Activated naive CD8-positive, alpha-beta T cell (primary cell): ENCODE measurements around the gene RPLP1.
A peak's percentile ranks its signal among the peaks of the same experiment; 100 is the strongest.

ENCODE experiments used
- H3K27ac Mint-ChIP-seq: one replicate; pipeline ENCODE4 v1.8.0; 2021; ENCODE audit warnings: mixed read lengths
- H3K27me3 Mint-ChIP-seq: one replicate; pipeline ENCODE4 v1.8.0; 2021; ENCODE audit warnings: mixed read lengths
- H3K36me3 Mint-ChIP-seq: one replicate; pipeline ENCODE4 v1.8.0; 2021; ENCODE audit warnings: mixed read lengths
- H3K4me1 Mint-ChIP-seq: one replicate; pipeline ENCODE4 v1.8.0; 2021; ENCODE audit warnings: low read depth, mixed read lengths
- H3K4me3 Mint-ChIP-seq: one replicate; pipeline ENCODE4 v1.8.0; 2021; ENCODE audit warnings: mild to moderate bottlenecking, mixed read lengths
- H3K9me3 Mint-ChIP-seq: one replicate; pipeline ENCODE4 v1.8.0; 2021; ENCODE audit warnings: low read depth, mixed read lengths

RPLP1 gene

GRCh38 chr15:69452692-69453521 lies at the start of gene RPLP1:
Gene RPLP1, plus strand, starts transcription at chr15:69452818. Its CDS starts 131 bp downstream, at chr15:69452949.
- Mint-ChIP-seq H3K36me3 (peaks cover 29% of the 10 kb centered on the region), H3K27me3 (no peaks in the 10 kb centered on the region), H3K27ac (peak within 1 kb of the TSS; percentile 99), H3K4me3 (peak within 1 kb of the TSS; percentile 99), H3K4me1 (peaks cover 34% of the 10 kb centered on the region), H3K9me3 (no peaks in the 10 kb centered on the region)

- Mint-ChIP-seq H3K36me3 (no peaks in the 10 kb centered on the region), H3K4me3 (no peak overlapping the region), H3K27ac (no peak overlapping the region)
These were observed 49.0 kb upstream of the RPLP1 start for GRCh38 chr15:69403594-69403993.

GRCh38 chr15:69405110-69405509 lies 47.5 kb upstream of the RPLP1 start:
- Mint-ChIP-seq H3K9me3 (no peaks in the 10 kb centered on the region), H3K36me3 (no peaks in the 10 kb centered on the region), H3K4me1 (peaks cover 5% of the 10 kb centered on the region), H3K27ac (no peak overlapping the region), H3K4me3 (no peak overlapping the region), H3K27me3 (peaks cover 8% of the 10 kb centered on the region)

More at GRCh38 chr15:69403594-69403993, 49.0 kb upstream of the RPLP1 start:
- no peaks in the 10 kb centered on the region for H3K9me3 Mint-ChIP-seq
- peaks cover 6% of the 10 kb centered on the region for H3K4me1 Mint-ChIP-seq
- peaks cover 6% of the 10 kb centered on the region for H3K27me3 Mint-ChIP-seq

GRCh38 chr15:69407719-69408400 lies 44.8 kb upstream of the RPLP1 start:
- Mint-ChIP-seq H3K36me3 (no peaks in the 10 kb centered on the region), H3K4me1 (no peaks in the 10 kb centered on the region), H3K27me3 (peaks cover 8% of the 10 kb centered on the region), H3K27ac (no peak overlapping the region), H3K4me3 (no peak overlapping the region), H3K9me3 (no peaks in the 10 kb centered on the region)

GRCh38 chr15:69408841-69409240 lies 43.8 kb upstream of the RPLP1 start:
- H3K27ac Mint-ChIP-seq, result no peak overlapping the region
- no peaks in the 10 kb centered on the region for H3K9me3 Mint-ChIP-seq
- H3K36me3 Mint-ChIP-seq, result no peaks in the 10 kb centered on the region
- peaks cover 5% of the 10 kb centered on the region for H3K4me1 Mint-ChIP-seq
- peaks cover 8% of the 10 kb centered on the region for H3K27me3 Mint-ChIP-seq
- H3K4me3 Mint-ChIP-seq, result no peak overlapping the region

GRCh38 chr15:69410248-69410874 lies 42.3 kb upstream of the RPLP1 start:
- H3K4me3 Mint-ChIP-seq, result no peak overlapping the region
- H3K36me3 Mint-ChIP-seq, result no peaks in the 10 kb centered on the region
- peaks cover 9% of the 10 kb centered on the region for H3K27me3 Mint-ChIP-seq
- peaks cover 13% of the 10 kb centered on the region for H3K4me1 Mint-ChIP-seq
- no peak overlapping the region for H3K27ac Mint-ChIP-seq
- no peaks in the 10 kb centered on the region for H3K9me3 Mint-ChIP-seq

- no peaks in the 10 kb centered on the region for H3K36me3 Mint-ChIP-seq
- no peak overlapping the region for H3K27ac Mint-ChIP-seq
- H3K9me3 Mint-ChIP-seq, result no peaks in the 10 kb centered on the region
- H3K27me3 Mint-ChIP-seq, result peaks cover 11% of the 10 kb centered on the region
- H3K4me1 Mint-ChIP-seq, result peaks cover 15% of the 10 kb centered on the region
- H3K4me3 Mint-ChIP-seq, result no peak overlapping the region
These were observed 40.3 kb upstream of the RPLP1 start for GRCh38 chr15:69412274-69412673.

- no peaks in the 10 kb centered on the region for H3K36me3 Mint-ChIP-seq
- no peak overlapping the region for H3K27ac Mint-ChIP-seq
- no peaks in the 10 kb centered on the region for H3K9me3 Mint-ChIP-seq
- H3K27me3 Mint-ChIP-seq, result peaks cover 8% of the 10 kb centered on the region
- peaks cover 15% of the 10 kb centered on the region for H3K4me1 Mint-ChIP-seq
- no peak overlapping the region for H3K4me3 Mint-ChIP-seq
These were observed 39.9 kb upstream of the RPLP1 start for GRCh38 chr15:69412701-69413100.

- Mint-ChIP-seq H3K27ac (peak within 1 kb of the TSS; percentile 5), H3K4me1 (peaks cover 15% of the 10 kb centered on the region), H3K9me3 (no peaks in the 10 kb centered on the region), H3K36me3 (no peaks in the 10 kb centered on the region), H3K27me3 (peaks cover 7% of the 10 kb centered on the region), H3K4me3 (peak within 1 kb of the TSS; percentile 89)
These were observed 38.6 kb upstream of the RPLP1 start, which contains the start of gene KIF23 for GRCh38 chr15:69413822-69414700. Gene KIF23, plus strand, starts transcription at chr15:69414349. Its CDS starts 117 bp downstream, at chr15:69414466.

- Mint-ChIP-seq H3K36me3 (no peaks in the 10 kb centered on the region), H3K9me3 (no peaks in the 10 kb centered on the region), H3K4me3 (peak overlapping the region; percentile 79), H3K27ac (no peak overlapping the region), H3K27me3 (peaks cover 5% of the 10 kb centered on the region), H3K4me1 (peaks cover 15% of the 10 kb centered on the region)
These were observed 37.9 kb upstream of the RPLP1 start for GRCh38 chr15:69414701-69415167.

- H3K4me1 Mint-ChIP-seq, result peaks cover 15% of the 10 kb centered on the region
- peaks cover 5% of the 10 kb centered on the region for H3K27me3 Mint-ChIP-seq
- peak overlapping the region; percentile 79 for H3K4me3 Mint-ChIP-seq
- no peaks in the 10 kb centered on the region for H3K36me3 Mint-ChIP-seq
- H3K9me3 Mint-ChIP-seq, result no peaks in the 10 kb centered on the region
- no peak overlapping the region for H3K27ac Mint-ChIP-seq
These were observed 37.2 kb upstream of the RPLP1 start for GRCh38 chr15:69415381-69415780.

- Mint-ChIP-seq H3K27me3 (peaks cover 7% of the 10 kb centered on the region), H3K36me3 (no peaks in the 10 kb centered on the region), H3K27ac (no peak overlapping the region), H3K4me1 (peaks cover 15% of the 10 kb centered on the region), H3K4me3 (no peak overlapping the region), H3K9me3 (no peaks in the 10 kb centered on the region)
These were observed 35.0 kb upstream of the RPLP1 start for GRCh38 chr15:69417581-69417980.

- Mint-ChIP-seq H3K4me1 (no peaks in the 10 kb centered on the region), H3K27me3 (peaks cover 2% of the 10 kb centered on the region), H3K9me3 (no peaks in the 10 kb centered on the region), H3K36me3 (no peaks in the 10 kb centered on the region), H3K4me3 (no peak overlapping the region), H3K27ac (no peak overlapping the region)
These were observed 31.1 kb upstream of the RPLP1 start for GRCh38 chr15:69421498-69421897.

- no peak overlapping the region for H3K27ac Mint-ChIP-seq
- no peaks in the 10 kb centered on the region for H3K4me1 Mint-ChIP-seq
- peaks cover 2% of the 10 kb centered on the region for H3K27me3 Mint-ChIP-seq
- H3K36me3 Mint-ChIP-seq, result no peaks in the 10 kb centered on the region
- no peaks in the 10 kb centered on the region for H3K9me3 Mint-ChIP-seq
- H3K4me3 Mint-ChIP-seq, result no peak overlapping the region
These were observed 30.2 kb upstream of the RPLP1 start for GRCh38 chr15:69422336-69422895.
